HEK293 (cell line): ENCODE measurements around the gene TXNRD2.

Source experiments
- TCF7L2 ChIP-seq: IDR thresholded peaks from 2 replicates; pipeline ENCODE4 v1.6.1; 2011; ENCODE audit warnings: low read depth, mild to moderate bottlenecking, inconsistent platforms, low read length, moderate library complexity, borderline replicate concordance
- ZNF18 ChIP-seq: fragments of 450-650 bp; formaldehyde crosslinking; IDR thresholded peaks from 2 replicates; pipeline ENCODE4 v1.5.1; 2016; ENCODE audit warnings: missing biosample characterization, missing genetic modification characterization
- ZNF623 ChIP-seq: fragments of 450-650 bp; formaldehyde crosslinking; IDR thresholded peaks from 2 replicates; pipeline ENCODE4 v1.5.1; 2016; ENCODE audit warnings: missing biosample characterization, missing genetic modification characterization

- no peak for TF ChIP-seq ZNF18
- no peak for TF ChIP-seq ZNF623 (tag by site-specific recombination)
- TF ChIP-seq TCF7L2 = no peak
Observed at GRCh38 chr22:19840955-19841640, 100.5 kb downstream of the TXNRD2 start.
